ENCODE measurements around the gene DSCAML1. TPM values are rescaled to one million over a fixed set of nuclear protein-coding genes. Genes with fewer than 3 reads are reported as not detected.
"Not testable (repeated sequence)": the region's sequence is repeated elsewhere in the genome, so short reads cannot be mapped to it uniquely, and the experiment has no call there.

The DSCAML1 gene
- polyA plus RNA-seq, 1 donor, result 0.63 TPM

DNA sequence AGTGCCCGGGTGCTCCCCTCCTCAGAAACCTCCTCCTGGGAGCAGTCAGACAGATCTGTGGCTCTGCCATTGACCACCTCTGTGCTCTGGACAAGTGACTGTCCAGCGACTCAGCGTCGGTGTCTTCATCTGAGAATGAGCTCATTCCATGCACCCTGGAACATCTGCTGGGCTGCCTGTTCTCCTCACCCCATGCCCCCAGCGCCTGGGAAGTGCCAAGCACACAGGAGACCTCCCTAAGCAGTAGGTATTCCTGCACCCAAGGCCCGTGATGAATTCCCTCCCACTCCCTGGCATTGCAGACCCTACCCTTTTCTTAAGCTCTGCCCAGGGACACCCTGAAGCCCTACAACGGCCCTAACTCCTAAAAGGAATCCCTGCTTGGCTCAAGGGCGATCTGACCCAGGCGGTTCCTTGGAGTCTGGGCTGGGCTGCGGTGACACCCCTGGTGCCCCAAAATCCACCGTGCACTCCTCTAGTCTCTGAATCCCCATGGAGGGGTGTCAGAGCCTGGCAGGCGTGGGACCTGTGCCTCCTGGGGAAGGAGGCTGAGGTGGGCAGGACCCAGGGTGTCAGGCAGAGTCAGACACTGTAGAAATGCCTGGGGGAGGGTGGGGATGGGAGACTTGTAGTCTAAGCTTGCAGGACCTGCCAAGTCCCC, 377.4 kb downstream of the DSCAML1 start:
- no peak for DNase-seq

DNA sequence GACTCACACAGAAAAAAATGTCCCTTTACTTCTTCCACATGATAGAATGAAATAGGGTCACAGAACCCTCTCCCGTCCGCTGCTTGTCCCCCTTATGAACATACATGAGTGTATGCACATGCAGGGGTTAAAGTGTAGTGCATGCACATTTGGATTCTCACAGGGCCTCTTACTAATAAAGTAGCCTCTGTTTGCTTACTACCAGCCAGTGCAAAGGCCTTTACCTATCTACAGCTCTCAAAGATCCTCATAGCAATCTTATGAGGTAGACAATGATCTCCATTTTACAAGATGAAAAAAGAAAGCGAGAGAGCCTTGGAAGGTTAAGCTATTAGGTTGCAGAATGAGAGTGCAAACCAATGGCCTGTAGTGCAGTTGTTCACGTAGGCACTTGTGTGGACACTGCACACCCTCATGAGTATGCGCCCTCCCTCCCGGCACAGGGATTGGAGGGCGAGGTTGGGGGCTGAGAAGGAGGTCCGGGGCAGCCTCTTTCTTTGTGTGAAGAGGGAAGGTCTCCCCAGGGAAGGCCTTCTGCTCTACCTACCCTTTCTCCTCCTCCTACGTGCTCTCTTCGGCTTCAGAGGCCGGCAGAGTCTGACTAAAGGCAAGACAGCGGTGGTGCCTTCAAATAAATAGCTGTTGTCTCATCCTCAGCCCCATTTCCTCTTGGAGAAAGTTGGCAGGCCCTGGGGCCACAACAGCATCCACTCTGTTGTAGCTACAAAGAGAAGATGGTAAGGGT, 378.1 kb downstream of the DSCAML1 start:
- no peak for DNase-seq

GRCh38 chr11:117417856-117418255, 379.2 kb downstream of the DSCAML1 start:
- DNase-seq, result no peak

DNA sequence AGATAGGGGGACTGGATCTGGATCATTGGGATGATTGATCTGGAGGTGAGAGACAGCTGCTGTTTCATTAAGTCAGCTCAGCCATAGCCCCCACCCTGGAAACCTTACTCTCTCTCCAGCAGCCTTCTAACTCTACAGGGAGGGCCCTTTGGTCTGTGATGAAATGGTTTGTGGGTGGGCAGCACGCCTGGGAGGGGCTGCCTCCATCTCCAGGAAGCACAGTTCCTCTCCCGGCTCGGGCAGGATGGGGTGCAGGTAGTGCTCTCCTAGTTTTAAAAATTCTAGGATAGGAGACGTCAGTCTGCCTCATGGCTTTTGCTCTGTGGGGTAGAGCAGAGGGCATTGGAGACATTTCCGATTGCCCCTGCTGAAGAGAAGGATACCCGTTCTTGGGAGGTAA, 379.7 kb downstream of the DSCAML1 start:
- DNase-seq, result no peak

GRCh38 chr11:117415358-117415896, 381.6 kb downstream of the DSCAML1 start:
- DNase-seq, result no peak

GRCh38 chr11:117414724-117415123, 382.3 kb downstream of the DSCAML1 start:
- no peak for DNase-seq

DNA sequence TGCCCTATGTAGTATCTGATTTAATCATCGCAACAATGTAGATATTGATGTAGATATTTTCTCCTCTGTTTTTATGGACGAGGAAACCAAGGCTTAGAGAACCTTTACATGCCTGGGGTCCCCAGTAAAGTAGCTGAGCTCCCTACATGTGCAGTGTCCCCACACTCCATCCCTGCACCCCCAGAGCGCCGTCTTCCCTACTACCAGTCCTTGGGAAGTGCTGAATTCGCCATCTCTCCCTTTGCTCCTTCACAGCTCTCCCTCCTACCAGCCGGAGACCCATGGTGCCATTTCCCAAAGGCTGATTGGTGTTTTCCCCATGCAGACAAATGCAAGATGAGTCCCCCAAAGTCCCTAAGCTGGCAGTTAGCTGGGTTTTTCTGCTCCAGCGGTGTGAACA, 383.4 kb downstream of the DSCAML1 start:
- DNase-seq, result no peak

GRCh38 chr11:117412653-117413275, 384.3 kb downstream of the DSCAML1 start:
- DNase-seq, result no peak

DNA sequence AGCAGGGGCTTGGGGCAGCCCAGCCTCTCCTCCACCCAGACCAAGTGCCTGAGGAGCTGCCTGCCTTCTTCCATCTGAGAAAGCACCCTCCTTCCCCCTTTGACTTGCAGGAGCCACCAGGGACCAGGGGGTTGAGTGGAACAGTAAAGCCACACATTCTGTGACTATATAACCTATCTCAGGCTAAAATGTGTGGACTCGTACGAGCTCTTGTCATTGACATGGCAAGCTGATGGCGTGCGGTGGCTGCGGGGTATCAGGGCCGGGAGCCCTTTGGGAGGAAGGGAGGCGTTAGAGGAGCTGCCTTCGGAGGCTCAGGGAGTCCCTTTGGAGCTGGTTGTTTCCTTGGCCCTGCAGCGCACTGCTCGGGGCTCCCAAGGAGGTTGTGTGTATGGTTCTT, 384.8 kb downstream of the DSCAML1 start:
- no peak for DNase-seq

- DNase-seq, result no peak
Observed at GRCh38 chr11:117411736-117412135, 385.3 kb downstream of the DSCAML1 start.

GRCh38 chr11:117410861-117411710, 385.9 kb downstream of the DSCAML1 start:
- no peak for DNase-seq

DNA sequence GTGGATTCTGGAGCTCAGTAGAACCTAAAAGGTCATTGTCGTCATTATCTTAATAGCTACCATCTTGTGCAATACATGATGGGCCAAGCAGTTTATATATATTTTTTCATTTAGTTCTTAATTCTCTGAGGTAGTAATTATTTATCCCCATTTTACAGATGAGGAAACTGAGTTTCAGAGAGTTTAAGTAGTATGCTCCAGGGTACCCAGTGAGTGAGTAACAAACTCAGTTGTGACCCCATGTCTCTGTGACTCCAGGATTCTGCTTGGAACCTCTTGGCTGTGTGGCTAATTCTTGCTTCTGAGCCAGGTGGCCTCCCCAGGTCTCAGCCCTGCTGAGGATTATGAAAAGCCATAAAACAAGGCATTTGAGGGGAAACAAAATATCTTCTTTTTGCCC, 386.8 kb downstream of the DSCAML1 start:
- DNase-seq, result no peak

DNA sequence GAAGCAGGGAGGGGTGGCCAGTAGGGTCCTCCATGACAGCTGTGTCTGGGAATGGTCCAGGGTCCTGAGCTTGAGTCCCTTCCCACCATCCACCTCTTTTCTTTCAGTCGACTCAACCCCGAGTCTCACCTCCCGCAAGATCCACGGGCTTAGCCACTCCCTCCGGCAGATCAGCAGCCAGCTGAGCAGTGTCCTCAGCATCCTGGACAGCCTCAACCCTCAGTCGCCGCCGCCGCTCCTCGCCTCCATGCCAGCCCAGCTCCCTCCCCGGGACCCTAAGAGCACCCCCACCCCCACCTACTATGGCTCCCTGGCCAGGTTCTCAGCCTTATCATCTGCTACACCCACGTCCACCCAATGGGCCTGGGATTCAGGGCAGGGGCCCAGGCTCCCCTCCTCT, 387.5 kb downstream of the DSCAML1 start:
- DNase-seq, result no peak

GRCh38 chr11:117408356-117408755, 388.7 kb downstream of the DSCAML1 start:
- no peak for DNase-seq

- no peak for DNase-seq
Observed at GRCh38 chr11:117407016-117407415, 390.0 kb downstream of the DSCAML1 start.

GRCh38 chr11:117405898-117406297, 391.1 kb downstream of the DSCAML1 start:
- not testable (repeated sequence) for DNase-seq

- not testable (repeated sequence) for DNase-seq
Observed at GRCh38 chr11:117399100-117399840, 397.7 kb downstream of the DSCAML1 start.

DNA sequence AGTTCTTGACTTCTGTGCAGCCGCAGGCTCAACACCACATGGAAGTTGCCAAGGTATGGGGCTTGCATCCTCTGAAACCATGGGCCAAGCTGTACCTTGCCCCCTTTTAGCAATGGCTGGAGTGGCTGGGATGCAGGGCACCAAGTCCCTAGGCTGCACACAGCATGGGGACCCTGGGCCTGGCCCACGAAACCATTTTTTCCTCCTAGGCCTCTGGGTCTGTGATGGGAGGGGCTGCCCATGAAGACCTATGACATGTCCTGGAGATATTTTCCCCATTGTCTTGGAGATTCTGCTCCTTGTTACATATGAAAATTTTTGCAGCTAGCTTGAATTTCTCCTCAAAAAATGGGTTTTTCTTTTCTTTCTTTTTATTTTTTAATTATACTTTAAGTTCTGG, 398.4 kb downstream of the DSCAML1 start:
- not testable (repeated sequence) for DNase-seq

GRCh38 chr11:117396970-117397369, 400.0 kb downstream of the DSCAML1 start:
- no peak for DNase-seq

GRCh38 chr11:117395476-117395875, 401.5 kb downstream of the DSCAML1 start:
- DNase-seq, result no peak

- DNase-seq, result no peak
Observed at GRCh38 chr11:117394221-117394925, 402.6 kb downstream of the DSCAML1 start.

Data from hindlimb muscle (tissue), 1 donor.